HG03097 (cell line): ENCODE measurements around the gene CCT8.

Experiments used
- ATAC-seq: cut with Tn5 transposase; IDR thresholded peaks from one replicate; pipeline ENCODE4 v1.9.1; 2021; ENCODE audit not compliant: unreplicated experiment, low FRiP score

Gene CCT8

GRCh38 chr21:29073222-29074006 lies at the start of gene CCT8:
TSS of gene CCT8 (minus strand) at chr21:29073648. CDS start at chr21:29073590, 58 bp downstream.
- ATAC-seq = peak; percentile 89

- no peak for ATAC-seq
Measured at GRCh38 chr21:29121759-29122158, 48.3 kb upstream of the CCT8 start.

GRCh38 chr21:29117372-29117955 lies 44.0 kb upstream of the CCT8 start:
- ATAC-seq = no peak

GRCh38 chr21:29115899-29116298 lies 42.5 kb upstream of the CCT8 start:
- ATAC-seq = no peak

- no peak for ATAC-seq
Measured at GRCh38 chr21:29114765-29115500, 41.5 kb upstream of the CCT8 start.

- no peak for ATAC-seq
Measured at GRCh38 chr21:29105218-29105617, 31.8 kb upstream of the CCT8 start.

GRCh38 chr21:29104239-29104708 lies 30.8 kb upstream of the CCT8 start:
- no peak for ATAC-seq

GRCh38 chr21:29102791-29103257 lies 29.4 kb upstream of the CCT8 start:
- no peak for ATAC-seq

- ATAC-seq = no peak
Measured at GRCh38 chr21:29098156-29098555, 24.7 kb upstream of the CCT8 start.

- no peak for ATAC-seq
Measured at GRCh38 chr21:29096218-29097015, 23.0 kb upstream of the CCT8 start.

GRCh38 chr21:29092102-29092959 lies 18.9 kb upstream of the CCT8 start:
- no peak for ATAC-seq

GRCh38 chr21:29091033-29091432 lies 17.6 kb upstream of the CCT8 start:
- ATAC-seq = no peak

GRCh38 chr21:29085106-29085752 lies 11.8 kb upstream of the CCT8 start:
- ATAC-seq = no peak

- ATAC-seq = no peak
Measured at GRCh38 chr21:29084372-29084771, 10.9 kb upstream of the CCT8 start.

- ATAC-seq = no peak
Measured at GRCh38 chr21:29083306-29083705, 9.9 kb upstream of the CCT8 start.

GRCh38 chr21:29082046-29082815 lies 8.8 kb upstream of the CCT8 start:
- ATAC-seq = no peak

- ATAC-seq = no peak
Measured at GRCh38 chr21:29080454-29080941, 7.0 kb upstream of the CCT8 start.
